HepG2 (cell line): ENCODE data around the gene RUBCNL.

Experiments used
- ATRX ChIP-seq: sonication (generic); formaldehyde crosslinking; IDR thresholded peaks from 2 replicates; pipeline ENCODE4 v1.4.0; 2020; ENCODE audit warnings: missing genetic modification reagents, borderline replicate concordance
- EZH2 ChIP-seq: conservative IDR thresholded peaks from 2 replicates; pipeline ENCODE4 v1.6.1; 2012; ENCODE audit warnings: mild to moderate bottlenecking, low read depth, low read length, moderate library complexity
- JUND ChIP-seq: sonication (generic); formaldehyde crosslinking; IDR thresholded peaks from 2 replicates; pipeline ENCODE4 v1.8.0; 2022; ENCODE audit warnings: mild to moderate bottlenecking, missing genetic modification reagents
- PHF21A ChIP-seq: sonication (generic); formaldehyde crosslinking; IDR thresholded peaks from 2 replicates; pipeline ENCODE4 v1.5.0; 2020; ENCODE audit warnings: mild to moderate bottlenecking, missing genetic modification reagents
- POLR2A ChIP-seq, 2 experiments: IDR thresholded peaks; 2 replicates each; pipeline ENCODE4 v1.6.1; 2011; ENCODE audit warnings: low read depth in 2 of 2, low read length in 2 of 2, mild to moderate bottlenecking in 1 of 2, moderate library complexity in 1 of 2; ENCODE audit not compliant: insufficient read depth in 1 of 2
- TBP ChIP-seq: sonication (generic); formaldehyde crosslinking; IDR thresholded peaks from 2 replicates; pipeline ENCODE4 v1.5.0; 2020; ENCODE audit warnings: missing genetic modification reagents
- TF ChIP-seq, protein P1 (sequence below): sonication (generic); formaldehyde crosslinking; IDR thresholded peaks from 2 replicates; pipeline ENCODE4 v1.9.0; 2021; ENCODE audit warnings: missing genetic modification reagents, borderline replicate concordance

DNA sequence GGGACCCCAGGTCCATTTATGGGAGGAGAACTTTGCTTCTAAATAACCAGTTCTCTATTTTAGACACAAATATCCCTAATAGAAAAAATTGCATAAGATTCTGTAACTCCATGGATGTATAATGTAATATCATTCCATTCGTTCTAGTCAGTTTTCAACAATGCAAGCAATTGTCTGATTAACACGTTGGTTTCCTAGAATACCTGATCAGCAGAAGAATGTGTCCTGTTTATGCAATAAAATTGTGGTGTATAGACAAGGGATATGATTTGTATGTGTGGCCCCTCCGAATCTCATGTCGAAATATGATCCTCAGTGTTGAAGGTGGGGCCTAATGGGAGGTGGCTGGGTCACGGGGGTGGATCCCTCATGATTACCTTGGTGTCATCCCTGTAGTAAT is 62.1 kb downstream of the RUBCNL start:
- TF ChIP-seq ATRX (CRISPR knock-in tag) (no peak), EZH2 (no peak), TBP (CRISPR knock-in tag) (no peak), JUND (CRISPR knock-in tag) (no peak), POLR2A (IDR thresholded peaks at IDR 0.05; ENCODE audit: insufficient read depth in 1 of 2, low read depth in 2 of 2, low read length in 2 of 2) (no peak), PHF21A (CRISPR knock-in tag) (no peak)
- TF ChIP-seq, protein P1, sequence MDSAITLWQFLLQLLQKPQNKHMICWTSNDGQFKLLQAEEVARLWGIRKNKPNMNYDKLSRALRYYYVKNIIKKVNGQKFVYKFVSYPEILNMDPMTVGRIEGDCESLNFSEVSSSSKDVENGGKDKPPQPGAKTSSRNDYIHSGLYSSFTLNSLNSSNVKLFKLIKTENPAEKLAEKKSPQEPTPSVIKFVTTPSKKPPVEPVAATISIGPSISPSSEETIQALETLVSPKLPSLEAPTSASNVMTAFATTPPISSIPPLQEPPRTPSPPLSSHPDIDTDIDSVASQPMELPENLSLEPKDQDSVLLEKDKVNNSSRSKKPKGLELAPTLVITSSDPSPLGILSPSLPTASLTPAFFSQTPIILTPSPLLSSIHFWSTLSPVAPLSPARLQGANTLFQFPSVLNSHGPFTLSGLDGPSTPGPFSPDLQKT (CRISPR knock-in tag) = no peak
